NCI-H510A (cell line): Measurements from ENCODE around the gene RIPPLY3.
"Not testable (repeated sequence)": the region's sequence is repeated elsewhere in the genome, so short reads cannot be mapped to it uniquely, and the experiment has no call there.

Experiments
- DNase-seq: peaks from one replicate; lab custom pipeline; 2025; lab: John Stamatoyannopoulos, UW

Gene RIPPLY3

DNA sequence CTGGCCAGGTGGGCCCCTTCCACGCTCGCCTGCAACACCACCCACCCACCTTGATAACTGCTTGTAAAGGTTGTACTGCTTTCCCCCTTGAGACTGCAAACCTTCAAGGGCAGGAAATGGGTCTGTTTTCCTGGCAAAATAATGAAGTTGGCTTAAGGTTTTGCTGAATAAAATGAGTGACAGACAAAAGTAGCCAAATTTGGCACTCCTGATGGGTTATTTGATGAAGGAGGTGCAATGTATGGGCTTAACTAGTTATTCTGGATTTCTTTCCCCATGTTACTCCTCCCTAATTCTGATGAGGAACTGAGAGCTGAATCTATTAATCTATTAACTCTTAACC, 25.5 kb upstream of the RIPPLY3 start:
- no peak for DNase-seq

DNA sequence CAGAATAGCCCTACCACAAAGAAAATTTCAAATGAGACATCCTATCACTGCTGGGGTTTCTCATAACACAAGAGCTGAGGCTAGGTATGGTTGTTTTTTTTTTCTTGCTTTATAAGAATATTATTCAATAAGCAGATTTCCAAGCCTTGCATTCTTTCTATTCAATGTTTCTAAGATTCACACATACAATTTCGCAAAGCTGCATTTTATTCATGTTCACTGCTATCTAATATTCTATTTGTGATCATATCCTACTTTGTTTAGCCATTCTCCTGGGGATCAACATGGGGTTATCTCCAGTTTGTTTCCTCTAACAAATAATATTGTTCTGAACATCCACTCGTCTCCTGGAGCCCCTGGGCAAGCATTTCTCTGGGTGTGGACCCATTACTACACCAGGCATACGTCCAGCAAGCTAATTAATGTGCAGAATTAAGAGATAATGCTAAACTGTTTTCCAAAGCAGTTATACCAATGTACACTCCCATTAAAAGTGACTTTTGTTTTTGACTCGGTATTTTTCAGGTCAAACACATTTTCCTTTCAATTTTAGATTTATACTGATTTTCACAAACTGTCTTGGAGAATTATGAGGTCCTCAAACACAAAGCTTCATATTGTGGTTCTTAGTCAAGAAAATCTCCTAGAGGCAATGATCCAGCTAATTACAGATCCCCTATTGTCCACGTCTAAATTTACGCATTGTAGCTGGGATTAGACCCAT, 24.4 kb upstream of the RIPPLY3 start:
- DNase-seq, result no peak

DNA sequence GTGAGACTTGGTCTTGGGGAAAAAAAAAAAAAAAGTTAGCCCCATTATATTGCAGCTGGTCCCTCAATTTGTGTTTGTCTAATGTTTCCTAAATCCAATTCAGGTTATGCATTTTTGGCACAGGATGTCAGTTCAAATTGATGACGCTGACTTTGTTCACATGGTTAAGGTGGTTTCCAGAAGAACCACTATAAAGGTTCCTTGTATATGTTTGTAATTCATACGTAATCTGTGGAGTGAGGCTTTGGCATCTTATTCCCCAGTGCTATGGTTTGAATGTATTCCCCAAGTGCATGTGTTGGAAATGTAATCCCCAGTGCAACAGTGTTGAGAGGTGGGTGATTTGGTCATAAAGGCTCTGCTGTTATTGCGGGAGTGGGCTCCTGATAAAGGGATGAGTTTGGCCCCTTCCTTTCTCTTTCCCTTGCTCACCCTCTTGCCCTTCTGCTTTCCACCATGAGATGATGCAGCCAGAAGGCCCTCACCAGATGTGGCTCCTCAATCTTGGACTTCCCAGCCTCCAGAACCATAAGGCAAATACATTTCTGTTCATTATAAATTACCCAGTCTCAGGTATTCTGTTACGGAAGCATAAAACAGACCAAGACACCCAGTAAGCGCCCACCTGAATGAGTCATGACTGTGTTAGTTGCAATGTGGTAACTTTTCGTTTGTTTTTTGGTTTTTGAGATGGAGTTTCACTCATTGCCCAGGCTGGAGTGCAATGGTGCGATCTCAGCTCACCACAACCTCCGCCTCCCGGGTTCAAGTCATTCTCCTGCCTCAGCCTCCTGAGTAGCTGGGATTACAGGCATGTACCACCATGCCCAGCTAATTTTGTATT, 20.5 kb upstream of the RIPPLY3 start:
- no peak for DNase-seq

DNA sequence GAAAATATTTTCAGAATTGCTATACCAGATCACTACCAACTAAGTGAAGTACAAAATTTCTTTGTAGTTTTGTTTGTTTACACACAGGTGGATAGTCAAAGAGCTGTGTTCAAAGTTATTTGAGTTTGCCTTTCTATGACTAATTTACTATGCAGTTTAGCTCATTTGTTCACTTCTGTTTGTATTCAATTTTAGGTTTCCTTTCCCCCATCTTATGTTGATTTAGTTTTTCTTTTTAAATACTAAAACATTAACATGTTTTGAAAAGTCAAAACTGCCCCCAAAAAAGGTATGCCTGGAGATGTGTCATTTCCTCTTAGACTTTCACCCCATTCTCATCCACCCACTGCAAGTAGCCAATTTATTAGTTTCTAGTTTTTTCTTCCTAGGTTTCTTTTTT, 18.7 kb upstream of the RIPPLY3 start:
- no peak for DNase-seq

DNA sequence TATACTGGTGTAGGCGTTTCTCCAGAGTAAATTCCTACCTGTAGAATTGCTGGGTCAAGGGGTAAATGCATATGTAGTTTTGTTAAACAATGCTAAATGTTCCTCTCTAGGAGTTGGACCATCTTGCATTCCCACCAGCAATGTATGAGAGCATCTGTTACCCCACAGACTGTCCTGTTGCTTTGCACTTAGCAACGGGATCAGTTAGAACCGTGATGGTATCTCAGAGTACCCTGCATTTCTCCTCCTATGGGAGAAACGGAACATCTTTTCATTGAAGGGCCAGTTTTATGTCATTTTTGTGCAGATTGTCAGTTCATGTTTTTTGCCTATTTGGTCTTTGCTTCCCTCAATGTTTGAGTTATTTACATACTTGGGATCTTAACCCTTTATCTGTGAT, 18.0 kb upstream of the RIPPLY3 start:
- DNase-seq, result no peak

DNA sequence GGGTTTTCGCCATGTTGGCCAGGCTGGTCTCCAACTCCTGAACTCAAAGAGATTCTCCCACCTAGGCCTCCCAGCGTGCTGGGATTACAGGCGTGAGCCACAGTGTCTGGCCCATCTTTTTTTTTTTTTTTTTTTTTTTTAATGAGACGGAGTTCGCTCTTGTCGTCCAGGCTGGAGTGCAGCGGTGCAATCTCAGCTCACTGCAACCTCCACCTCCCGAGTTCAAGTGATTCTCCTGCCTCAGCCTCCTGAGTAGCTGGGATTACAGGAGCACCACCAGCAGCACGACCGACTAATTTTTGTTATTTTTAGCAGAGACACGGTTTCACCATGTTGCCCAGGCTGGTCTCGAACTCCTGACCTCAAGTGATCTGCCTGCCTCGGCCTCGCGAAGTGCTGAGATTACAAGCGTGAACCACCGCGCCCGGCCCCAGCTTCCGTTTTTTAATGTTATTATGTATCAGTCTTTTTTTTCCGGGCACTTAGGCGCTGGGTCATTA, 17.3 kb upstream of the RIPPLY3 start:
- DNase-seq, result not testable (repeated sequence)

DNA sequence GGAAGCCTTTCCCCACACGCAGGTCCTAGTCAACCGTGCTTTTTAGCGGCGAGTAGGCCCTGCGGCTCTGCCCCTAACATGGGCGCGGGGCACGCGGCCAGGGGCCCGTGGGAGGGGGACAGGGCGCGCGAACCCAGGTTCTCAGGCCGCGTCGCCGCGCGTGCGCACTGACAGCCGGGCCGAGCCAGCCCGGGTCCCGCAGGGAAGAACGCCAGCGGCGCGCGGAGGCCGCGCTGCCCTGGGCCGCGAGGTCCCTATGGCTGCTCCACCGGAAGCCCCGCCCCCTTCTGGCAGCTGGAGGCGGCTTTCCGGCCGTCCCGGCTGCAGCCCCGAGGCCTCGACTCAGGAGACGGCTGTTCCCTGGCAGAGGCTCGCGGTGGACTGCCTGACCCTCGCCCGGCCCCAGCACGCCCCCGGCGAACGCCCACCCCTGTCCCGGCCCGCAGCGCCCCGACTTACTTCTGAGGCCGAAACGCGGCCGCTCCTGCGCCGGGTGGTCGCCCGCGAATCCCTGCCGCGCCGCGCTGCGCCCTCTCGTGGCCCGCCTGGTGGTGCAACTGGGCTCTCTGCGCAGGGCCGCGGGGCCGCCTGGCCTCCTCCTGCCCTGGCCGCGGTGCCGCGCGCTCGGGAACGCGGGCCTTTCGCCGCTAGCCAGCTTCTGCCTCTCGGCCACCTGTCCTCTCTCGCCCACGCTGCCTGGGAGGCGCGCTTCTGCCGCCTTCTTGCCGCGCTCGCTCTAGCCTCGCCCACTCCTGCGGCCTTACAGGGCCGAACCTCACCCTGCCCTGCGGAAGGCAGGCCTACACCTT, 16.6 kb upstream of the RIPPLY3 start:
- DNase-seq, result peak; percentile 90

DNA sequence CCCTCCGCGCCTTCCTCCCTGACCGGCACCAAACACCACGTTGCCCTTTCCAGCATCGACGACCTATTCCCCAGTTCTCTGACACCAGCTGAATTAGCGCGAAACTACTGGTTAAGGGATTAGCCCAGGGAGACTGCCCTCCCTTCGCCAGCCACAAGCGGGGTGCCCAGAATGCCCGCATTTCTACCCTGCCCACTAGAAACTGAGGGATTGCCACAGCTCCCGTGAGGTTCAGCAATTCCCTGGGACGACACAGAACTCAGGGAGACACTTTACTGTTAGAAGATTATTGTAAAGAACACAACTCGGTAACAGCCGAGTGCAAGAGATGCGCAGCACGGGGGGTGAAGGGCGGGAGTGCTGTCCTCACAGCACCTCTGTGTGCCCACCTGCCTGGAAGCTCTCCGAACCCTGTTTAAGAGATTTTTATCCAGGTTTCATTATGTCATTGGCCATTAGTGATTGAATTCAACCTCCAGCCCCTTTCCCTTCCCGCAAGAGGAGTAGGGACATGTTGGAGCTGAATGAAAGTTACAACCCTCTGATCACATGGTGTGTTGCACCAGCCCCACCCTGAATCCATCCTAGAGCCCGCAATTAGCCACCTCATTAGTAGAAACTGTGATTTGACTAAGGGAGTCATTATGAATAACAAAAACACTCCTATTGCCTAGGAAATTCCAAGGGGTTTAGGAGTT, 15.8 kb upstream of the RIPPLY3 start:
- no peak for DNase-seq

DNA sequence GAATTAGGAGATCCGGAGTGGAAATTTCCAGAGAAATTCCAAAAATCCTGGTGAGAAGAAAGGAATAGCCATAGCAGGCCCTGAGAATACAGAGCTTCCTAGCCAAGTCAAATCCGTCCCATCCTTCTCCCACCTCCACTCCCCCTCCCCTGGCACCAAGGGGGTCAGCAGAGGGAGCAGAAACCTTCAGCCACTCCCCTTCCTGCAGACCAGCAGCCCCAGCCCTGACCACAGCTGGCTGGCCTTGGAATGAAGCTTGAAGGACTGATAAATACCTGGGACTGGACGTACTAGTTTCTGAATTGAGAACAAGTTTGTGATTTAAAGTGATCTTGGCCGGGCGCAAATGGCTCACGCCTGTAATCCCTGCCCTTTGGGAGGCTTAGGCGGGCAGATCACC, 13.8 kb upstream of the RIPPLY3 start:
- DNase-seq, result no peak

DNA sequence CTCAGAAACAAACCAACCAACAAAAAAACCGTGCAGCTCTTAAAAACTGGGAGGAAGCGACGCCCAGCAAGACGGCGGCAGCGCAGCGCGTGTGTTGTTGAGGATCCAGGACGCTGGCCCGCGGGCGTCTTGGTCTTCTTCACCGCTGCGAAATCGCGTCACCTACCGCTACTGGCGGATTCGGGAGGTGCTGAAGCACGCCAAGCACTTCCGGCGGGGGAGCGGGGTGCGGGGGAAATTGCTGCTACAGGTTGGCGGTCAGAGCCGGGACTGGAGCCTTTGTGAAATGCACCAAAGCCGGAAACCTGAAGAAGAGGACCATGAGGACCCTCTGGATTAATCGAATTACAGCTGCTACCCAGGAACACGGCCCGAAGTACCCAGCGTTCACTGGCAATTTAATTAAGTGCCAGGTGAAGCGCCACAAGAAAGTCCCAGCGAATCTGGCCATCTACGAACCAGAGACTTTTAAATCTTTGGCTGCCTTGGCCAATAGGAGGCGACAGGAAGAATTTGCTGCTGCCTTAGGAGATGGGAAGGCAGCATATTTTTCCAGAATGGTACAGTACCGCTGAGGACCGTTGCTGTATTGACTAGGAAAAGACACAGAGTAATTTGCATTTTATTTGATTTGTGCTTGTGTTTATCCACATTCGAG, 11.9 kb upstream of the RIPPLY3 start:
- no peak for DNase-seq

DNA sequence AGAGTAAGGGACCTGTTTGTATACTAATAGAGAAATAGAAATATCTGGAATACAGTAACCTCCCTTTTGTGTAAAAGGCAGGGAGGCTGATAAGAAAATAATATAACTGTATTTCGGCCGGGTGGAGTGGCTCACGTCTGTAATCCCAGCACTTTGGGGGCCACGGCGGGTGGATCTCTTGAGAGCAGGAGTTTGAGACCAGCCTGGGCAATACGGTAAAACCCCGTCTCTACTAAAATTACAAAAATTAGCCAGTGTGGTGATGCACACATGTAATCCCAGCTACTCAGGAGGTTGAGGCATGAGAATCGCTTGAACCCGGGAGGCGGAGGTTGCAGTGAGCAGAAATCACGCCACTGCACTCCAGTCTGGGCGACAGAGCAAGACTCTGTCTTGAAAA, 11.2 kb upstream of the RIPPLY3 start:
- not testable (repeated sequence) for DNase-seq

DNA sequence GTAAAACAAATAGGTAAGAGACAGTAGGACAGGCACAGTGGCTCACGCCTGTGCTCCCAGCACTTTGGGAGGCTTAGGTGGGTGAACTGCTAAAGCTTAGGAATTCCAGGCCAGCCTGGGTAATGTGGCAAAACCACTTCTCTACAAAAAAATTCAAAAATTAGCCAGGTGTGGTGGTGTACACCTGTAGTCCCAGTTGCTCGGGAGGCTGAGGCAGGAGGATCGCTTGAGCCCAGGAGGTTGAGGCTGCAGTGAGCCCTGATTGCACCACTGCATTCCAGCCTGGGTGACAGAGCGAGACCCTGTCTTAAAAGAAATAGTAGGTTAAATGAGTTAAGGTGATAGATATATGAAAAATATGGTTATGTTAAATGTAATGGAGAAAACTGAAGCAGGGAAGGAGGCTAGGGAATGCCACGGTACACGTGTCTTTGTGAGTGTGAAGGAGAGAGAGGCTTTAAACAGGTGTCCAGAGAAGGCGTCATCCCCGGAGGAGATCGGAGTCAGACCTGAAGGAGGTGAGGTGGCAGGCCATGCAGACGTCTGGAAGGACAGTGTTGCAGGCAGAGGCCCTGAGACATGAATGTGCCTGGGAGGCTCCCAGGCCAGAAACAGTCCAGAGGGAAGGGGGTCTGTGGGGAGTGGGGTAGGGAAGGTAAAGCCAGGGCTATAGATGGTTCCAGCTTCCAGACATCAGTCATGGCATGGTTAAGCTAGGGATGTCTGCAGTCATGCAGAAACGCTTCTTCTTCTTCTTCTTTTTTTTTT, 7.2 kb upstream of the RIPPLY3 start:
- no peak for DNase-seq

DNA sequence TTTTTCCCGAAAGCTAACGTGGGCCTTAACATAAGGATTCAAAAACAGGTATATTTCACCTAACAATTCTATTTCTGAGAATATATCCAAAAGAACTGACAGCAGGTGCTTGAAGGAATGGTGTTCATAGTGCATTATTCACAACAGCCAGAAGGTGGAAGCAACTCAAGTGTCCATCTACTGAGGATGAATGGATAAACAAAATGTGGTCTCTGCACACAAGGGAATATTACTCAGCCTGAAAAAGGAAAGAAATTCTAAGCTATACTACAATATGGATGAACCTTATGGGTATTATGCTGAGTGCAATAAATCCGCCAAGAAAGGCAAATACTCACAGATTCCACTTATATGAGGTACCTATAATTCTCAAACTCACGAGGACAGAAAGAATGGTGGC, 6.1 kb upstream of the RIPPLY3 start:
- DNase-seq, result no peak

DNA sequence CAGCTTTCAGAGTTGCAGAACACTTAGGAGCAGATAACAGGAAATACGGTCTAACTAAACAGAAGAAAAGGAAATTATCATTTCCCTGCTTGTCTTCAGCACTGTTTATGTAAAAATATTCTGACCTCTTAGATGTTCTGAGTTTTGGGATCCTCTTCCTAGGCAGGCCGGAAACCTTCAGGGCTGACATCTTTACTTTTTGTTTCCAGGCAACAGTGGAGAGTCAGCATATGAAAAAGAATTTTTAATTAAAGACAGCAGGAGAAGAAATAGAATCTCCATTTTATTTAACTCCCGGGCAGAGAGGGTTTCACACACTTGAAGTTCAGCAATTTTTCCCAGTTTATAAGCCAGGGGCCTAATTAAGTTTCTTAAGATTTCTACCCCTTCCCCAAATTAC, 5.1 kb upstream of the RIPPLY3 start:
- DNase-seq, result no peak

DNA sequence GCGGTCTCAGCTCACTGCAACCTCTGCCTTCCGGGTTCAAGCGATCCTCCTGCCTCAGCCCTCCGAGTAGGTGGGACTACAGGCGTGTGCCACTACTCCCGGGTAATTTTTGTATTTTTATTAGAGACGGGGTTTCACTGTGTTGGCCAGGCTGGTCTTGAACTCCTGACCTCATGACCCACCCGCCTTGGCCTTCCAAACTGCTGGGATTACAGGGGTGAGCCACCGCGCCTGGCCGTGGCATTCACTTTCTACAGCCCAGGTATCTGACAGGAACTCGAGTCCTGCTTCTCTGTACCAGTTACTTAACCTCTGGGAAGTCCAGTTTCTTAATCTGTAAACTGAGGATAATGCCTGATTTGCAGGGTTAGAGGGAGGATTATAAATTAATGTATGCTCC, 3.7 kb upstream of the RIPPLY3 start:
- not testable (repeated sequence) for DNase-seq

DNA sequence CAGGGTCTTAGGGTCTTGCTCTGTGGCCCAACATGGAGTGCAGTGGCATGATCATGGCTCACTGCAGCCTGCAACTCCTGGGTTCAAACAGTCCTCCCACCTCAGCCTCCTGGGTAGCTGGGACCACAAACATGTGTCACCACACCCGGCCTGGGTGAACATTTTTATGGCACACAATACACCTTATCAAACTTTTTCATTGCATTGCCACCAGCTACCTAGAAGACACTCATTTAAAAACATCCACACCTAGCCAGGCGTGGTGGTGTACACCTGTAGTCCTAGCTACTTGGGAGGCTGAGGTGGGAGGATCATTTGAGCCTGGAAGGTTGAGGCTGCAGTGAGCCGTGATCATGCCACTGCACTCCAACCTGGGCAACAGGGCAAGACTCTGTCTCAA, 2.6 kb upstream of the RIPPLY3 start:
- not testable (repeated sequence) for DNase-seq

DNA sequence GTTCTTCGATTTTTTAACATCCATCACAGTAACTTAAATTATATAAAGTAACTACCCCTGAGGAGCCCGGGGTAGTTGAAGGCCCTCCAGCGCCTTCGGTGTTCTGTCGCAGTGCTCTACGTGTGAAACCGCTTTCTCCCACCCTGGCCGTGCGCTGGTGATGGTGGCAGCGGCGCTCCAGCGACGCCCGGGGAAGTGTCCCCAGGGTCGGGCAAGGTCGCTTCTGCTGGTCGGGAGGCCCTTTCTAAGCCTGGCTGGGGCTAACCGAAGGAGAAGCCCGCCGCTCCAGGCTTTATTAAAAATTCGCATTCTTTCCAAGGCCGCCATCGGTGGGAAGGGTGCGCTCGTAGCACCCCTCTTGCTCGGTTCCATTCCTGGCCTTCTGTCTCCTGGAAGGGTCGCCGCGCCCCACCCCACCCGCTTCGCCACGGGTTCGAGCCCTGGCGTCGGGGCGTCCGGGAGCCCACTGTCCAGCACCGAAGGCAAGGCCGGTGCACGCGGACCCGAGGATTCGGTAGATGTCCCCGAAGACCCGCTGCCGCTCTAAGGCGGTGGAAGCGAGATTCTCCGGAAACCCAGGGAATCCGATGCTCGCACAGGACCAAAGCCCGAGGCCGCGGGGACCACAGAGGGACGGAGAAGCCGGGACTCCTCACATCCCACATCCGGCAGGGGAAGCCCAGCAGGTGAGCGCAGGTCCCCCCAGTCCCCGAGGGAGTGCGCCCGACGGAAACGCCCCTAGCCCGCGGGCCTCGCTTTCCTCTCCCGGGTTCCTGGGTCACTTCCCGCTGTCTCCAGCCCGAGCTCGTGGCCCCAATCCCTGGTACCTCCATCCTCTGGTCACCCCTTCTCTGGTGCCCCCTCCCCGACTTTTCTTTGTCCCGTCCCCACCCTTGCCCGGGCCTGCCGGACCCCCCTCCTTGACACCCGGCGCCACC, 685 bp upstream of the RIPPLY3 start:
- no peak for DNase-seq

DNA sequence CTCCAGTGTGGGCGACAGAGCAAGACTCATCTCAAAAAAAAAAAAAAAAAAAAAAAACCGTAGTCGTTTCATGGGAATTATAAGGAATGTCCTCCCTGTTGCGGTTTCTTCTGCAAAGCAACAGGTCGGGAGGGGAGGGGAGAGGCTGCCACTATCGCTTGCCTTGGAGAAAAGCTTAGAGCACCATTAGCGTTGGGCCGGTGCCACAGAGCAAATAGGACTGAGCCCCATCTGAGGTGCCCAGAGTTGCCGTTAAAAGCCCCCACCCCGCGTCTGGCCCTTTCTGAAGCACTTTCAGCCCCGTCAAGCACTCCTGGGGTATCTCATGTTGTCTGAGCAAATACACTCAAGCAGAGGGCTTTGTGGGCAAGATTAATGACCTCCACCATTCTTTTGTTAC, 2.2 kb downstream of the RIPPLY3 start:
- DNase-seq, result peak; percentile 82

DNA sequence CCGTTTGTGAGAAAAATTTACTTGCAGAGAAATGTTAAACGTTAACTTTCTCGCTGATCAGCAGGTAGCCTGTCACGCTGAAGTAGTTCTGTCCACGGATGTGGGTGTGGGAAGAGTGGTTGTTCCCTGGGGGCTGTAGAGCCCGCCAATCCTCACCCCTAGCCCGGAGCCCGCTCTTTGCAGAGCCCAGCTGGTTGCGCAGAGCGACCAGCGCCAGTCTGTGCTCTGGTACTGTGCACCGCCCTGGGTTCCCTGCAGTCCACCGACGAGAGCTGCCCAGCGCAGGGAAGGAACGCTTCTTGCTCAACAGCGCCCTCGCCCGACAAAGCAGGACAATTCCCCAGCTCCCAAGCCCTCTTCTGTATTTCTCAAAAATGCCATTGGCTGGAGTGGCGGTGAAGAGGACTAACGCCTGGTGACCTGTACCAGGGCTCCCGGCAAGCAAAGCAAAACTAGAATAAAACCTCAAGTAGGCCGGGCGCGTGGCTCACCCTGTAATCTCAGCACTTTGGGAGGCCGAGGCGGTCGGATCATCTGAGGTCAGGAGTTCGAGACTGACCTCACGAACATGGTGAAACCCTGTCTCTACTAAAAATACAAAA, 3.3 kb downstream of the RIPPLY3 start:
- peak; percentile 86 for DNase-seq
